ENCODE data around the gene TAGLN.
"Not testable (repeated sequence)": the region's sequence is repeated elsewhere in the genome, so short reads cannot be mapped to it uniquely, and the experiment has no call there.

Gene TAGLN

DNA sequence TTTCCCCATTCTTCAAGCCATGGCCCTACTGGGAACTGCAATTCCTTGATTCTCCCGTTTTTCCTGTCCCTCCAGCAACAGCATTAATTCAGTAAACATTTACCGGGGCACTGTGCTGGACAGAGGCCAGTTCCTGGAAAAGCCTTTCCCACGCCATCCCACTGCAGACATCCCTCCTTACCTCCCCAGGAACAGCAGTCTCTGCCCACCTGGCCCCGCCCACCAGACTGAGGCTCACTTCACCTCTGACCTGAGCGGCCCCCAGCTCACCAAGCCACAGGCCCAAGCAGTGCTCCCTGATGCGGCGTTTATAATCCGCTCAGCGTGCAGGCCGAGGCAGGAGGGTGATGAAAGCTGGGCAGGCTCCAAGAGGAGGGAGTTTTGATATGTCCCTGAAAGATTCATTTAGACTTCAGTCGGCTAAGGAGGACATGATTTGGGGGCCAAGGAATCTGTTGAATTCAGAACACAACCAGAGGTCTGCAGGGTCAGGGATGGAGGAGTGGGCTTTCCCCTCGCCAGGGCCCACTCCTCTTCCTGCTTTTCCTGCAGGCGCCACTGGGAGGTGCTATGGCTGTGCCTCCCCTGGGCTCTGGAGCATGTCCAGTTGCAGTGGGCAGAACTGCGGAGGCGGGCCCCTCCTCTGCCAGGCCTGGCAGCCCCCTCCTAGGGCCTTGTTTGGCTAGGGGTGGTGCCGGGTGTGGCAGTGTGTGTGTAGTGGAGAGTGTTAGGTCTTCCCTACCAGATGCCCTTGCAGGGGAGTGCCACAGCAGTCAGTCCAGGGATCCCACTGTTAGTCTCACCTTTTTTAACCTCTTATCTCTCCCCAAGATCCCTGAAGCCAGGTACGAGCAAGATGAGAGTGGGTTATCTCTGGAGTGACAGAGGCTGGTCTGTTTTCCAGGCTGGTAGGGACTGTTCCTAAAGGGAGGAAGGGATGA lies 1.4 kb upstream of the TAGLN start:
- no peak for DNase-seq

DNA sequence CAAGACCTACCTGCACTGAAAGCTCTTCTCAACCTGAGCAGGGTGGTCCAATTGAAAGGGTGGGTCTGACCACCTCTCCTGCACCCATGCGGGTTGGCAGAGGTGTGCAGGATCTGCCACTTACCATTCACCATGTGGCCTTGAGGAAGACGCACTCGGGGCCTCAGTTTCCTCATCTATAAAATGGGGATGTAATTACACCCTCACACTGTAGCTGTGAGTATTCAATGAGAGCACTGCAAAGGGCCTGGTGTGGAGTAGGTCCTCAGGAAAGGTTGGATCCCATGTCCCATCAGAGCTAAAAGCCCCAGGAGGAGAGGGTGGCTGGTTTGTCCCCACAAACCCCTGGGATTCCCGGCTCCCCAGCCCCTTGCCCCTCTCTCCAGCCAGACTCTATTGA lies 557 bp upstream of the TAGLN start:
- DNase-seq: no peak

- no peak for DNase-seq
These were observed 994 bp downstream of the TAGLN start for GRCh38 chr11:117199916-117200812.

DNA sequence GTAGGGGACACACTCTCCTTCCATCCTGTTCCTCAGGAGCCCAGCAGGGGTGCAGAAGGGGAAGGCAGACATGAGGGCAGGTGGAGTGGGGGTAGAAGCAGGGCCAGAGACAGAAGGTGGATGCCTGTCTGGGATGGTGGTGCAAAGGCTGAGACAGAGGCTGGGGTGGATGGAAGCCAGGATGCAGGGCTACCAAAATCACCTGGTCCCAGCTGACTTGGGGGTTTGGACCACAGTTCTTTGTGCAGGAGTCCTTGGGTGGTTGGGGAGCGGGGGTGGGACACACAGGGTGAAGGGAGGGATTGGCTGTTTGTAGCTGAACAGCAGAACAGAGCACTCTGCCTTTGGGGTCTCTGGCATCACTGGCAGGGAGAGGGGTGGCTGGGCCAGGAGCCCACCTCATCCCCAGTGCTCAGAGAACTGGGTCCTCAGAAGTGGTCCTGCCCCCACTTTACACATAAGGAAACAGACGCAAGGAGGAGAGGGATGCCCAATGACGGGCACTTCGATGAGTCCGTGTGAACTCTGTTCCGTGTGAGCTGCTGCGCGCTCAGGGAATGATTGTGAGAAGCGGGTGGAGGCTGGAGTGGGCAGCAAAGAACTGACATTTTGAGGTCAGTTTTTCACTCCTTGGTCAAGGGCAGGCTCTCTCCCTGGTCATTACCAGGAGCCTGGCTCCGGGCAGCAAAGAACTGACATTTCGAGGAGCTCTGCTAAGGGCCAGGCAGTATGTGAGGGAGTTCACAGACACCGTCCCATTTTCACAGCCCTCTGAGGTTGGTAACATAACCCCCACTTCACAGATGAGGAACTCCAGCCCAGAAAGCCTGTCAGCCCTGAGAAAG lies 1.9 kb downstream of the TAGLN start:
- DNase-seq: no peak

DNA sequence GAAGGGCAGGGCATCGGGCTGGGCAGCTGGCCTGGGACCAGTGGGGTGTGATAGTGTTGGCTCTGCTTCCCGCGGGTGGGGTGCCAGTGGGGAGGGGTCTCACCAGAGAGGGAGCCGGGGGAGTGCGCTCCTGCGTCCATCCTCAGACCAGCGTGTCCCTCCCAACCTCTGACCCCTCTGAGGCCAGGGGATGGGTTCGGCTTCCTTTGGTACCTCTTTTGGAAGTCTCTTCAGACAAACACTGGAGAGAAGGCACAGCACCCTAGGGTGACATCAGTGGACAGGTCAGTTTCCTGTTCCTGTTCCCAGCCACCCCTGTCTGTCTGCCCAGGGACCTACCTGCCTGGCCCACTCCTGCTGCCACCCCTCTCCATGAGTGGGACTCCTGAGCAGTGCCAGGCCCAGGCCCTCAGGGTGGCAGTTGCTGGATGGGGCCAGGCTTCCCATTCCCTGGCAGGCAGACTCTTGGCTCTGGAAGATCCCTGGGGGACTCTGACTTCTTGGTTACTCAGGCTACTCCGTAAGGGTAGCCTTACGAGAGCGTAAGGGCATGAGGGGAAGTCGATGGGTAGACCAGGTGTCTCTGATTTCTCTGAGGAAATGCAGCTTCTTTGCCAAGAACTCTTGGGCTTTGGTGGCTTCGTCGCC lies 2.6 kb downstream of the TAGLN start:
- no peak for DNase-seq

DNA sequence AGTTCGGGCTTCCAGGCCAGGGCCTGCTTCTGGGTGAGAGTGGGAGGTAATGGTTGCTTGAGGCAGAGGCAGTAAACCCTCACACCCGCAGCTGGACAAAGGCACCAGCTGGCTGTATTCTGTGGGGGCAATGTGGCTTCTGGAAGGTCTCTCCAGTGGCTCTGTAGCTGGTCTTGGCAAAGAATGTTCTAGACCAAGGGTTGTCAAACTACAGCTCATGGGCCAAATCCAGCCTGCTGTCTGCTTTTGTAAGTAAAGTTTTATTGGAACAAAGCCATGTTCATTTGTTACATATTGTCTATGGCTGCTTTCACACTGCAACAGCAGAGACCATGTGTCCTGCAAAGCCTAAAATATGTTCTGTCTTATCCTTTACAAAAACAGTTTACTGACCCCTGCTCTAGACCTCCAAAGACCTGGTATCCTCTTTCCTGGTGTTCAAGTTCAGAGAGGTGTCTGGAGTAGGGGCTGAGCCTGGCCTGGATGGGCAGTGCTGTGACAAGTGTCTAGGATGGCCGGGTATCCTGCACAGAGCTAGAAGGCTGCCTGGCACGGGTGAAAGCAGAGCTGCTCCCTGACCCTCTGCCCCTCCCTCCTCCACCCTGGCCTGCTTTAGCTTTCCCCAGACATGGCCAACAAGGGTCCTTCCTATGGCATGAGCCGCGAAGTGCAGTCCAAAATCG lies 3.4 kb downstream of the TAGLN start:
- DNase-seq: no peak

DNA sequence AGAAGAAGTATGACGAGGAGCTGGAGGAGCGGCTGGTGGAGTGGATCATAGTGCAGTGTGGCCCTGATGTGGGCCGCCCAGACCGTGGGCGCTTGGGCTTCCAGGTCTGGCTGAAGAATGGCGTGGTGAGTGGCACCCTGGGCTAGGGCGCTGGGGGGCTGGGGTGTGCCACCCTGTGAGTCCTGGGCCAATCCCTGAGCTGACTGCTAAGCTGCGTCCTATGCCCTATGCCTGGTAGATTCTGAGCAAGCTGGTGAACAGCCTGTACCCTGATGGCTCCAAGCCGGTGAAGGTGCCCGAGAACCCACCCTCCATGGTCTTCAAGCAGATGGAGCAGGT lies 3.9 kb downstream of the TAGLN start:
- no peak for DNase-seq

GRCh38 chr11:117204283-117205080 lies 5.3 kb downstream of the TAGLN start:
- no peak for DNase-seq

- DNase-seq: no peak
These were observed 6.1 kb downstream of the TAGLN start for GRCh38 chr11:117205211-117205818.

DNA sequence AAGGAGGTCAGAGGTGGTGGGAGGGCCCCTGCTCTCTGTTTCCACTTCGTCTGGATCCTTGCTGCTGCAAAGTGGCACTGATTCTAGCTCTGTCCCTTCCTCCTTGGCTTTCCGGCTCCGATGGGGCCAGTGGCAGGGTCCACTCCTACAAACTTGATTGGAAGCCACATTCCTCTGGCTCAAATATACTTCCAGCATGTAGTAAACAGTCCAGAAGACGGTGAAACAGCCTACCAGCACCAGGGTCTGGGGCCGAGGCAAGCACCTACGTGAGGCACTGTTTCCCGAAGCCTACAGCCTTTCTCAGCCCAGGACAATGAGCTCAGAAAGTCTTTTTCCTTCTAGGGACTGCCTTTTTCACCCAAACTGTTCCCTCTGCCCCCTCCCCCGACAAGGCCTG lies 6.9 kb downstream of the TAGLN start:
- DNase-seq: not testable (repeated sequence)

- not testable (repeated sequence) for DNase-seq
These were observed 7.7 kb downstream of the TAGLN start for GRCh38 chr11:117206859-117207258.

DNA sequence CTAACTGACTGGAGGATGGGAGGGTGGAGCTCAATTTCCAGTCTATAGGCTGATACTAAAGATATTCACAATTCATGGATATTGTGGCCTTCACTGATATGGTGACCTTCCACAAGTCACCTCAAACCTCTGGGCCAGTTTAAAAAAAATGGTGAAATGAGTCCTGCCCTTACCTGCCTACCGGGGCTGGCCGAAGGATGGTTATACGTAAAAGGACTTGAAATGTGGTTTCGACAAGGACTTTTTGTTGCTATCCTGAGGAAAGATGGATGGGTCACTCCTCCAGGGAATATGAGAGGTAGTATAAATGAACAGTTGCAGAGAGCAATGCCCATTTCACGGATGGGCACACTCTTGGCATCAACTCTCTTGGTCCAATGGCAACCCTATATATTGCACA lies 8.3 kb downstream of the TAGLN start:
- DNase-seq: not testable (repeated sequence)

GRCh38 chr11:117208710-117209109 lies 9.5 kb downstream of the TAGLN start:
- not testable (repeated sequence) for DNase-seq

DNA sequence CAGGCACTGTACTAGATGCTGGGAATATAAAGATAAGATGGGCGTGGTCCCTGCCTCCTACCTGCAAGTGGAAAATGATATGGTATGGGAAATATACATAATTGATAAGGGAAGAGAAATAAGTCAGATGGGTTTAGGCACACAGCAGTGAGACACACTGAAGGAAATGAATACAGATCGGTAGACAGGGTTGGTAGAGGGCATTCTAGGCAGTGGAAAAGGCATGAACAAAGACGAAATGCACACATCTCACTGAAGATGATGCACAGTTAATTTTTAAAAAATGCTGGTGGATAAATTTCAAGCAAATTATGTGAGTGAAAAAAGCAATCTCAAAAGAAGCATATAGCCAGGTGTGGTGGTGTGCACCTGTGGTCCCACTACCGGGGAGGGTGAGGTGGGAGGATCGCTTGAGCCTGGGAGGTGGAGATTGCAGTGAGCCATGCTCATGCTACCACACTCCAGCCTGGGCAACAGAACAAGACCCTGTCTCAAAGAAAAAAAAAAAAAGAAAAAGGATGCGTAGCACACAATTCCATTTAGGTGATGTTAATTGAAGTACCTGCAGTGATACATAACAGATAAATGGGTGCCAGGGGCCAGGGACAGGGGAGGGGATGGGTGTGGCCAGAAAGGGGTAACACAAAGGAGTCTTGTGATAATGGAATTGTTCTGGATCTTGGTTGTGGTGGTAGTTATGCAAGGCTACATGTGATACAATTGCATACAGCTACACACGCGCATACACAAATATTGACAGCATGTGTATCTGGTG lies 10.4 kb downstream of the TAGLN start:
- DNase-seq: not testable (repeated sequence)

GRCh38 chr11:117210620-117211019 lies 11.4 kb downstream of the TAGLN start:
- no peak for DNase-seq

- no peak for DNase-seq
These were observed 13.7 kb downstream of the TAGLN start for GRCh38 chr11:117212697-117213355.

GRCh38 chr11:117214404-117215110 lies 15.4 kb downstream of the TAGLN start:
- DNase-seq: no peak
